Caco-2 (cell line): ENCODE data around the gene PLEKHA5. TPM values are rescaled to one million over a fixed set of nuclear protein-coding genes. Genes with fewer than 3 reads are reported as not detected.
"Not testable (repeated sequence)": the region's sequence is repeated elsewhere in the genome, so short reads cannot be mapped to it uniquely, and the experiment has no call there.

Experiments
- BruUV-seq: library from RNA; stranded (reverse); fragments of 400-500 nt; replicated peaks from 2 replicates; lab custom pipeline; 2021; lab: Mats Ljungman, UMichigan
- CTCF ChIA-PET: fragments of 300-600 bp; sonication (Branson Sonifier 250); formaldehyde crosslinking; loops from one replicate; lab custom pipeline; 2022; ENCODE audit warnings: antibody characterized with exemption; lab: Charles Lee
- POLR2A ChIA-PET: fragments of 300-600 bp; sonication (Branson Sonifier 250); formaldehyde crosslinking; loops from one replicate; lab custom pipeline; 2022; ENCODE audit warnings: antibody characterized with exemption; lab: Charles Lee
- DNase-seq, 2 experiments: peaks; one replicate each; pipeline versions ENCODE4 v3.0.0 to v3.0.0-alpha.2; 2020 to 2022
- H3K27me3 ChIP-seq: replicated peaks from 2 replicates; pipeline ENCODE4 v1.6.0; 2011; ENCODE audit warnings: low read length; ENCODE audit not compliant: control insufficient read depth, insufficient read depth
- H3K36me3 ChIP-seq: 2 replicates; pipeline ENCODE4 v1.5.1; 2011; ENCODE audit warnings: low read length; ENCODE audit not compliant: control insufficient read depth, insufficient read depth
- H3K4me1 ChIP-seq: fragments of 250-450 bp; sonication (Bioruptor Pico); 2 replicates; pipeline ENCODE4 v1.5.1; 2020; ENCODE audit warnings: mild to moderate bottlenecking
- H3K4me3 ChIP-seq: 2 replicates; pipeline ENCODE4 v1.5.1; 2011; ENCODE audit warnings: low read depth, mild to moderate bottlenecking, control low read depth, low read length
- H3K9me3 ChIP-seq: fragments of 250-450 bp; sonication (Bioruptor Pico); 2 replicates; pipeline ENCODE4 v1.5.1; 2020; ENCODE audit warnings: mild to moderate bottlenecking, moderate library complexity
- H3K27ac Mint-ChIP-seq: one replicate; pipeline ENCODE4 v1.8.0; 2022; ENCODE audit warnings: mixed read lengths; ENCODE audit not compliant: unreplicated experiment
- H3K27me3 Mint-ChIP-seq: one replicate; pipeline ENCODE4 v1.8.0; 2022; ENCODE audit warnings: mixed read lengths; ENCODE audit not compliant: insufficient read depth, unreplicated experiment
- H3K36me3 Mint-ChIP-seq: one replicate; pipeline ENCODE4 v1.8.0; 2022; ENCODE audit warnings: mild to moderate bottlenecking, mixed read lengths; ENCODE audit not compliant: insufficient read depth, unreplicated experiment
- H3K4me1 Mint-ChIP-seq: one replicate; pipeline ENCODE4 v1.8.0; 2022; ENCODE audit warnings: low read depth, mixed read lengths; ENCODE audit not compliant: unreplicated experiment
- H3K4me3 Mint-ChIP-seq: one replicate; pipeline ENCODE4 v1.8.0; 2022; ENCODE audit warnings: mild to moderate bottlenecking, moderate library complexity, mixed read lengths; ENCODE audit not compliant: unreplicated experiment
- H3K9me3 Mint-ChIP-seq: one replicate; pipeline ENCODE4 v1.8.0; 2022; ENCODE audit warnings: mixed read lengths; ENCODE audit not compliant: unreplicated experiment
- CTCF ChIP-seq, 2 experiments: fragments of 200-600 bp in 1 of 2; IDR thresholded peaks; 1 replicate in 1 of 2; 2 replicates in 1 of 2; pipeline versions ENCODE4 v1.5.1 to v1.8.0; 2011 to 2022; ENCODE audit warnings: antibody characterized with exemption in 1 of 2, control low read depth in 1 of 2, inconsistent platforms in 1 of 2, low read depth in 1 of 2, low read length in 1 of 2, mild to moderate bottlenecking in 1 of 2, moderate library complexity in 1 of 2; ENCODE audit not compliant: insufficient read depth in 1 of 2, severe bottlenecking in 1 of 2, unreplicated experiment in 1 of 2
- intact Hi-C: fragments of 100-400 bp; cut with micrococcal nuclease; formaldehyde crosslinking; loops from one replicate; pipeline ENCODE4 v1.10.0; 2022; ENCODE audit not compliant: unreplicated experiment
- total RNA-seq: library from RNA; stranded (reverse); gene quantifications from 2 replicates; pipeline ENCODE4 v1.2.3, GENCODE V29; 2022

The PLEKHA5 gene
- total RNA-seq, 1 experiment from 2014 or later, result 69.1 TPM

- H3K4me3 ChIP-seq, result no peak overlapping the region
These were observed 98.3 kb downstream of the PLEKHA5 start for GRCh38 chr12:19227880-19228210.

DNA sequence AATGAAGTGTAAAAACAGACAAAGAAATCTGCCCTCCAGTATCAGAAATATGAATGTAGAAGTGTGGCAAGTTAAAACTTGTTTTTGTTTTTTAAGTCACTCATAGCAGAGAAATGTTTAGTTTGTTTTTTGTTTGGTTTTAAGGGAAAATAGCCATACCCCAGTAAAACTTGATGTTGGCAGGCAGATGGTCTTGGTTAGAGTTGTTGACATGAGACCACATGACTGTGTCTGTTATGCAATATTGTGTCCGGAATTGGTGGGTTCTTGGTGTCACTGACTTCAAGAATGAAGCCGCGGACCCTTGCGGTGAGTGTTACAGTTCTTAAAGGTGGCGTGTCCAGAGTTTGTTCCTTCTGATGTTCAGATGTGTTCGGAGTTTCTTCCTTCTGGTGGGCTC, 99.5 kb downstream of the PLEKHA5 start:
- H3K4me3 Mint-ChIP-seq, BruUV-seq, H3K9me3 Mint-ChIP-seq, POLR2A ChIA-PET, H3K4me3 ChIP-seq, DNase-seq, H3K36me3 Mint-ChIP-seq, H3K27me3 ChIP-seq, intact Hi-C loops, H3K4me1 Mint-ChIP-seq, H3K9me3 ChIP-seq, CTCF ChIA-PET, H3K36me3 ChIP-seq, H3K27ac Mint-ChIP-seq, H3K4me1 ChIP-seq, H3K27me3 Mint-ChIP-seq: not testable (repeated sequence)

More at GRCh38 chr12:19227880-19228210, 98.3 kb downstream of the PLEKHA5 start:
- Mint-ChIP-seq H3K4me1 (peaks cover 2% of the 10 kb centered on the region), H3K27ac (no peak overlapping the region), H3K9me3 (no peaks in the 10 kb centered on the region), H3K36me3 (peaks cover 8% of the 10 kb centered on the region), H3K27me3 (no peaks in the 10 kb centered on the region), H3K4me3 (no peak overlapping the region)
- intact Hi-C loops, result no loop called here
- Histone ChIP-seq H3K36me3 (no peaks in the 10 kb centered on the region), H3K27me3 (no peaks in the 10 kb centered on the region), H3K9me3 (peaks cover 7% of the 10 kb centered on the region), H3K4me1 (no peaks in the 10 kb centered on the region)
- no TSS peak for BruUV-seq
- POLR2A ChIA-PET, result no interaction called here
- CTCF ChIA-PET, result no interaction called here
- TF ChIP-seq CTCF (IDR thresholded peaks at IDR 0.05; ENCODE audit: insufficient read depth in 1 of 2, low read depth in 1 of 2, low read length in 1 of 2, severe bottlenecking in 1 of 2, unreplicated experiment in 1 of 2), result no peak
- DNase-seq, result no peak

DNA sequence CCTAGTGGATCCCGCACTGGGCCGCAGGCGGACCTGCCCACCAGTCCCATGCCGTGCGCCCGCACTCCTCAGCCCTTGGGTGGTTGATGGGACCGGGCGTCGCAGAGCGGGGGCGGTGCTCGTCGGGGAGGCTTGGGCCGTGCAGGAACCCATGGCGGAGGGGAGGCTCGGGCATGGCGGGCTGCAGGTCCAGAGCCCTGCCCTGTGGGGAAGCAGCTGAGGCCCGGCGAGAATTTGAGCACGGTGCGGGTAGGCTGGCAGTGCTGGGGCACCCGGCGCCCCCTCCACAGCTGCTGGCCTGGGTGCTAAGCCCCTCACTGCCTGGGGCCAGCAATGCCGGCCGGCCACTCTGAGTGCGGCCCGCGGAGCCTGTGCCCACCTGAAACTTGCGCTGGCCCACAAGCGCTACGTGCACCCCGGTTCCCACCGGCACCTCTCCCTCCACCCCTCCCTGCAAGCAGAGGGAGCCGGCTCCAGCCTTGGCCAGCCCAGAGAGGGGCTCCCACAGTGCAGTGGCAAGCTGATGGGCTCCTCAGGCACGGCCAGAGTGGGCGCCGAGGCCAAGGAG, 100.8 kb downstream of the PLEKHA5 start:
- no peak for TF ChIP-seq CTCF (IDR thresholded peaks at IDR 0.05; ENCODE audit: insufficient read depth in 1 of 2, low read depth in 1 of 2, low read length in 1 of 2, severe bottlenecking in 1 of 2, unreplicated experiment in 1 of 2)
- BruUV-seq, result no TSS peak
- Histone ChIP-seq H3K4me1 (no peaks in the 10 kb centered on the region), H3K27me3 (no peaks in the 10 kb centered on the region), H3K9me3 (peaks cover 7% of the 10 kb centered on the region), H3K4me3 (no peak overlapping the region), H3K36me3 (no peaks in the 10 kb centered on the region)
- Mint-ChIP-seq H3K27ac (no peak overlapping the region), H3K9me3 (no peaks in the 10 kb centered on the region), H3K36me3 (peaks cover 8% of the 10 kb centered on the region), H3K4me1 (peaks cover 15% of the 10 kb centered on the region), H3K4me3 (no peak overlapping the region), H3K27me3 (no peaks in the 10 kb centered on the region)
- ChIA-PET POLR2A (no interaction called here), CTCF (no interaction called here)
- no peak for DNase-seq
- intact Hi-C loops, result no loop called here

DNA sequence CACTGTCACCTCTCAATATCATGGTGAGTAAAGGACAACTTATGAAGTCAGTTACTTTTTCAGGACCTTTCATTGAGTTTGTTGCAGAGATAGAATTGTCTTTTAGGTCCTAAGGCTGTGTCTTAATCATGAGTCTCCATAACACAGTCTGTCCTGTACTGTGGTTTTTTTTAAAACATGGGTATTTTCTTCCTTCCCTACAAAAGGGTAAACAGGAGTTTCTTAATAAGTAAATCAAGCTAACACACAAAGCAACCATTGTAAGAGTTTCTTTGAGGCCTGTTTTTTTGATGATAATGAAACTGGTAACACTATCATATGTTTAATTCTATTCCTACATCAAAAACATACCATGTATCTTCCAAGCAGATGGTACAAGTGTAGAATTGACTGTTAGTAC, 101.4 kb downstream of the PLEKHA5 start:
- H3K4me3 ChIP-seq, result no peak overlapping the region

More for the DNA sequence above, 101.4 kb downstream of the PLEKHA5 start:
- Histone ChIP-seq H3K9me3 (peaks cover 7% of the 10 kb centered on the region), H3K4me1 (no peaks in the 10 kb centered on the region), H3K27me3 (no peaks in the 10 kb centered on the region), H3K36me3 (no peaks in the 10 kb centered on the region)
- no peak overlapping the region for H3K4me3 Mint-ChIP-seq
- H3K27ac Mint-ChIP-seq, result no peak overlapping the region
- peaks cover 8% of the 10 kb centered on the region for H3K36me3 Mint-ChIP-seq
- POLR2A ChIA-PET, result no interaction called here
- CTCF ChIA-PET, result no interaction called here
- no TSS peak for BruUV-seq
- H3K9me3 Mint-ChIP-seq, result no peaks in the 10 kb centered on the region
- no peak for DNase-seq
- peaks cover 15% of the 10 kb centered on the region for H3K4me1 Mint-ChIP-seq
- no peak for TF ChIP-seq CTCF (IDR thresholded peaks at IDR 0.05; ENCODE audit: insufficient read depth in 1 of 2, low read depth in 1 of 2, low read length in 1 of 2, severe bottlenecking in 1 of 2, unreplicated experiment in 1 of 2)
- intact Hi-C loops, result no loop called here
- H3K27me3 Mint-ChIP-seq, result no peaks in the 10 kb centered on the region
